Rectal smooth muscle tissue (tissue), 1 donor: ENCODE data around the gene CERS4.

Experiments used
- H3K27ac ChIP-seq: one replicate; pipeline ENCODE4 v1.7.0; 2013; ENCODE audit warnings: low read depth, low read length, inconsistent platforms
- H3K27me3 ChIP-seq: one replicate; pipeline ENCODE4 v1.7.0; 2013; ENCODE audit warnings: low read length; ENCODE audit not compliant: control insufficient read depth, insufficient read depth
- H3K36me3 ChIP-seq: one replicate; pipeline ENCODE4 v1.7.0; 2013; ENCODE audit warnings: low read length; ENCODE audit not compliant: control insufficient read depth, insufficient read depth
- H3K4me1 ChIP-seq: one replicate; pipeline ENCODE4 v1.7.0; 2013; ENCODE audit warnings: low read length; ENCODE audit not compliant: control insufficient read depth, insufficient read depth
- H3K4me3 ChIP-seq: one replicate; pipeline ENCODE4 v1.7.0; 2013; ENCODE audit warnings: low read length
- H3K9ac ChIP-seq: one replicate; pipeline ENCODE4 v1.7.0; 2013; ENCODE audit warnings: low read length

Gene CERS4

DNA sequence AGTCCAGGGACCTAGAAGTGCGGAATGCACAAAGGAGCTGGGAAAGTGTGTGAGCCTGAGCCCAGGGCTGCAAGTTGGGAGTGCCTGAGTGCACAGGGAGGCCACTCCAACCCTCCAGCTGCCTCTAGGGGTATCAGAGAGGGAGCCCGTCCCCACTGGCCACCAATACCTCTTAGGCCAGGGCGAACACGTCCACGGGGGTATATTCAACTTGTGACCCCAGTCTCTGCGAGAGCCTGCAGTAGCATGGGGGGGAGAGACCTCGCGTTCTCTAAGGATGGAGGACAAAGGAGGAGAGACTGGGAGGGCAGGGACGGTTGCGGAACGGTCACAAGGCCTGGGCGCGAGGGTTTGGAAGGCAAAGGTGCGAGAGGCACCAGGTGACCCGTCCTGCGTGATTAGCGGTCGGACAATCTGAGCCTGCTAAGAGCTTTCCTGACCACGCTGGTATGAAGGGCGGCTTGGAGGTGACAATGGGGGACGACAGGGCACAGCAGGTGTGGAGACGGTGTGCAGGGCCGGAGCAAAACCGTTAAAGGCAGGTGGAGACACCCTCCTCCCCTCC is 98.3 kb downstream of the CERS4 start:
- H3K4me3 ChIP-seq = peak overlapping the region; percentile 67
- H3K4me1 ChIP-seq = peaks cover 12% of the 10 kb centered on the region
- H3K9ac ChIP-seq = no peak overlapping the region
- no peak overlapping the region for H3K27ac ChIP-seq
- H3K27me3 ChIP-seq = no peaks in the 10 kb centered on the region
- H3K36me3 ChIP-seq = peaks cover 9% of the 10 kb centered on the region

DNA sequence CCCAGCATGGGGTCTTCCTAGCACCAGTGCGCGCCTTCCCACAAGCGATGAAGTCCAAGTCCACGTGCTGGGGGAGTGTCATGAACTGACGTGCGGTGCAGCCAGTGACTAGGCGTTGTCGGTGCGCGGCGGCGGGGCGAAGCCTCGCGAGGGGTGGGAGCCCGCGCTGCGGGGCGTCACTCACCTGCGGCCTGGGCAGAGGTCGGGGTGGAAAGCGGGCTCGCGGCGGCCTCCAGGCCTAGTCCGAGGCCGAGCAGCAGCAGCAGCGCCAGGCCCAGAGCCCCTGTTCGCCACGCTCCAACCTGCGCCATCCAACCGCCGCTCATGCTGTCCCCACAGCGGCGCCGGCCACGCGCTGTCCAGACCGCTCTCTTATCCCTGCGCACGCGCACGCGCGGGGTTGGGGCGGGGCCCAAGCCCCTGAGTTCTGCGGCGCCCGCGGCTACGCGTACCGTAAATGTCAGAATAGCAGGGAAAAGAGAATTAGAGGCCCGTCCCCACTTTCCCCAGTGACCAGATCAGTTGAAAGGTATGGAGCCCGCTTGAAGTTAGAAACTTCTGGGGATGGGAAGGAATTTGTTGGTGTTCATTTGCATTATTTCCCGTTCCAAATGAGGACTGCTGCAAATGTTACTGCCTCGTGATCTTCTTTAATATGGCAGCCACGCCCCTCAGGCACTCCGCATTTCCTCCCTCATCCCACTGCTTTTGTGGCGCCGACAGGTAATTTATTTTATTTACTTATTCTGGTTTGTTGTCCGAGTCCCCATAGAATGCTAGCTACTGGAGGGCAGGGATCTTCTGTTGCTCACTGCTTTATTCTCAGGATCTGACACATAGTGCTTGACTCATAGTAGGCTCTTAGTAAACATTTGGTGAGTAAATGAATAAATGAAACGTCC is 99.0 kb downstream of the CERS4 start, which contains the start of gene CD320:
CD320 (minus strand) TSS at position 394 of the 902 bp plus-strand sequence; CDS start at position 326, 68 bp downstream.
- peaks cover 9% of the 10 kb centered on the region for H3K36me3 ChIP-seq
- H3K27ac ChIP-seq = no peak within 1 kb of the TSS
- no peaks in the 10 kb centered on the region for H3K27me3 ChIP-seq
- H3K4me1 ChIP-seq = peaks cover 12% of the 10 kb centered on the region
- no peak within 1 kb of the TSS for H3K9ac ChIP-seq
- peak within 1 kb of the TSS; percentile 67 for H3K4me3 ChIP-seq

DNA sequence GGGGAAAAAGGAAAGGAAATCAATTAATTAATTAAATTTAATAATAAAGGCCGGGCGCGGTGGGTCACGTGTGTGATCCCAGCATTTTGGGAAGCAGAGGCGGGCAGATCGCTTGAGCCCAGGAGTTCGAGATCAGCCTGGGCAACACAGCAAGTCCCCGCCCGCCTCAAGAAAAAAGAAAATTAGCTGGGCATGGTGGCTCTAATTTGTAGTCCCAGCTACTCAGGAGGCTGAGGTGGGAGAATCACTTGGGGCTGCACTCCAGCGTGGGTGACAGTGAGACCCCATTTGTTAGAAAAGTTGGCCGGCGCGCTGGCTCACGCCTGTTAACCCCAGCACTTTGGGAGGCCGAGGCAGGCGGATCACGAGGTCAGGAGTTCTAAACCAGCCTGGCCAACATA is 99.7 kb downstream of the CERS4 start:
- Histone ChIP-seq H3K9ac (no peak overlapping the region), H3K4me3 (peak overlapping the region; percentile 67), H3K27me3 (no peaks in the 10 kb centered on the region), H3K4me1 (peaks cover 12% of the 10 kb centered on the region), H3K36me3 (peaks cover 12% of the 10 kb centered on the region), H3K27ac (no peak overlapping the region)

DNA sequence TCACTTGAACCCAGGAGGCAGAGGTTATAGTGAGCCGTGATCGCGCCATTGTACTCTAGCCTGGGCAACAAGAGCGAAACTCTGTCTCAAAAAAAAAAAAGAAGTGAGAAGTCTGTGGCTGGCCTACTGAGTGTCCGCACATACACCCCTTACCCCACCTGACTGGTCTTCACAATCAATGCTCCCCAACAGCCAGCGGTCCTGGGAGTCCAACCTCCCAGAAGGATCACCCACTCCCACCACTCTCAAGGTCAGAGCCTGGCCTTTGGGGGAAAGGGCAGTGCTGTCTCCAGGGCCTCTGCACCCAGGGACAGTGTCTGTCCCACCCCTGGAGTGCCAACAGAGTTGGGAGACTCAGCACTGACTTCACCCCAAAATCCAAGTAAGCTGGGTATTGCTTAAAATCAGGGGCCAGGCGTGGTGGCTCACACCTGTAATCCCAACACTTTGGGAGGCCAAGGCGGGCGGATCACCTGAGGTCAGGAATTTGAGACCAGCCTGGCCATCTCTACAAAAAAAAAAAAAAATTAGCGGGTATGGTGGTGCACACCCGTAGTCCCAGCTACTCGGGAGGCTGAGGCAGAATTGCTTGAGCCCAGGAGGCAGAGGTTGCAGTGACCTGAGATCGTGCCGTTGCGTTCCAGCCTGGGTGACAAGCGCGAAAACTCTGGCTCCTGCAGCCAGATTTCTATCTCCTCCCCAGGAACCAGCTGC is 101.3 kb downstream of the CERS4 start:
- peaks cover 12% of the 10 kb centered on the region for H3K4me1 ChIP-seq
- no peak overlapping the region for H3K9ac ChIP-seq
- H3K4me3 ChIP-seq = no peak overlapping the region
- no peaks in the 10 kb centered on the region for H3K27me3 ChIP-seq
- no peak overlapping the region for H3K27ac ChIP-seq
- H3K36me3 ChIP-seq = peaks cover 20% of the 10 kb centered on the region

DNA sequence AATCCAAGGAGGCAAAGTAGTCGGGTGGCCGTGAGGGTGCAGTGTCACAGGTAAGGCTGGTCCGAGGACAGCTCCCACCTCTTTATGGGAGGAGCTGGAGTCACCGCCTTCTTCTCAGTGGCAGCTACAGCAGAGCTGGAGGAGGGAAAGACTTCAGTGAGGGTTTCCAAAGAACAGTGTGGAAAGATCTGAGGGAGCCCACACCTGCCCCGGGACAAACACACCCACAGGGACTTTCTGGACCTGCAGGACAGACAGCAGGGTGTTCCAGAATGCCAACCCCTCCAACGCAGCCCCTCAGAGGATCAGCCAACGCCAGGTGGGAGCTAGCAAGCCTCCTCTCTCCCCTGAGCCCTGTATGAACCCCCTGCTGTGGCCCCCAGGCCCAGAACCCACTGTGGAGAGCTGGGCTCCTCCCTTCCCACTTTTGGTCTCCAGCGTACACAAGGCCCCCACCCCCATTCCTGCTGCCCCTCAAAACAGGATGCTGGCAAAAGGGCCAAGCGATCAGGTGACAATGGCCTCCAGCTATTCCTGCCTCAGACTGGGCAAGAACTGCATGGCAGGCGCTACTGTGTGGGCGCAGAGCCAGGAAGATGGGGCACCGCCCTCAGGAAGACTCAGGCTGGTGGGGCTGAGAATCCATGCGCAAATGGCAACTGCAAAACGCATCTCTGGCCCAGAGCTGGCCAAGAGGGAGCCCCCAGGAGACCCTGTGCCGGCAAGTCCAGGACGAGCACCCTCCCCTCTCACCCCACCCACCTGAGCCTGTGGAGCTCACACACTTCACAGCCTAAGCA is 102.5 kb downstream of the CERS4 start:
- Histone ChIP-seq H3K4me1 (peaks cover 12% of the 10 kb centered on the region), H3K9ac (no peak overlapping the region), H3K36me3 (peaks cover 24% of the 10 kb centered on the region), H3K27ac (no peak overlapping the region), H3K4me3 (no peak overlapping the region), H3K27me3 (no peaks in the 10 kb centered on the region)
